HepG2 (cell line): ENCODE measurements around the gene ARG1. TPM values are rescaled to one million over a fixed set of nuclear protein-coding genes. Genes with fewer than 3 reads are reported as not detected.
A peak's percentile ranks its signal among the peaks of the same experiment; 100 is the strongest.

Experiments
- CBX5 ChIP-seq: sonication (generic); formaldehyde crosslinking; IDR thresholded peaks from 2 replicates; pipeline ENCODE4 v1.4.0; 2020; ENCODE audit warnings: missing genetic modification reagents, borderline replicate concordance
- MEF2D ChIP-seq: sonication (generic); formaldehyde crosslinking; IDR thresholded peaks from 2 replicates; pipeline ENCODE4 v1.5.1; 2020; ENCODE audit warnings: mild to moderate bottlenecking, missing genetic modification reagents
- NFYB ChIP-seq: sonication (generic); formaldehyde crosslinking; IDR thresholded peaks from 2 replicates; pipeline ENCODE4 v1.4.0; 2020; ENCODE audit warnings: missing genetic modification reagents
- TOPORS ChIP-seq: sonication (generic); formaldehyde crosslinking; IDR thresholded peaks from 2 replicates; pipeline ENCODE4 v1.8.0; 2023; ENCODE audit warnings: mild to moderate bottlenecking, missing genetic modification reagents
- ZNF3 ChIP-seq: IDR thresholded peaks from 2 replicates; pipeline ENCODE4 v1.7.0; 2017; ENCODE audit warnings: inconsistent platforms
- ZNF572 ChIP-seq: sonication (generic); formaldehyde crosslinking; IDR thresholded peaks from 2 replicates; pipeline ENCODE4 v1.5.1; 2020; ENCODE audit warnings: mild to moderate bottlenecking, missing genetic modification reagents
- ZNF574 ChIP-seq: sonication (generic); formaldehyde crosslinking; IDR thresholded peaks from 2 replicates; pipeline ENCODE4 v1.4.0; 2020; ENCODE audit warnings: missing genetic modification reagents
- polyA plus RNA-seq, 8 experiments: library from polyadenylated mRNA; depleted of rRNA in 3 of 8; stranded (reverse) in 7 of 8; unstranded in 1 of 8; fragments of >200 nt; fragmentation: Illumina TruSeq in 4 of 8; extraction: Trizol in 4 of 8; gene quantifications; 2 replicates each; pipeline versions ENCODE4 v1.2.1 to v1.2.3, GENCODE V29; 2011 to 2016; ENCODE audit warnings: low read depth in 4 of 8, missing spikeins in 1 of 8, mixed read lengths in 1 of 8; ENCODE audit not compliant: insufficient read depth in 1 of 8
- total RNA-seq, 5 experiments: library from RNA; depleted of rRNA; stranded (reverse); fragments of >200 nt; fragmentation: Illumina TruSeq; extraction: Trizol; gene quantifications; 2 replicates each; pipeline ENCODE4 v1.2.3, GENCODE V29; 2016; ENCODE audit warnings: low read depth in 1 of 5
- TF ChIP-seq, protein P1 (sequence below): IDR thresholded peaks from 2 replicates; pipeline ENCODE4 v1.6.1; 2016; ENCODE audit warnings: missing compliant biosample characterization, missing genetic modification reagents, borderline replicate concordance
- TF ChIP-seq, protein P2 (sequence below): sonication (generic); formaldehyde crosslinking; IDR thresholded peaks from 2 replicates; pipeline ENCODE4 v1.4.0; 2020; ENCODE audit warnings: mild to moderate bottlenecking, missing genetic modification reagents
- TF ChIP-seq, protein P3 (sequence below): sonication (generic); formaldehyde crosslinking; IDR thresholded peaks from 2 replicates; pipeline ENCODE4 v1.4.0; 2020; ENCODE audit warnings: missing genetic modification reagents
- TF ChIP-seq, protein P4 (sequence below): sonication (generic); formaldehyde crosslinking; IDR thresholded peaks from 2 replicates; pipeline ENCODE4 v1.8.0; 2022; ENCODE audit warnings: mild to moderate bottlenecking, missing genetic modification reagents

ARG1 gene
- total and polyA plus RNA-seq, 2 of the 13 experiments (the other 11 are each of a cell fraction or from before 2014, with no cell fraction given) = 2.2 to 11.2 TPM

GRCh38 chr6:131574133-131574532 is 1.1 kb downstream of the ARG1 start (continued):
- no peak for TF ChIP-seq ZNF572 (CRISPR knock-in tag)
- TF ChIP-seq TOPORS (CRISPR knock-in tag) = peak; percentile 86
- no peak for TF ChIP-seq ZNF3 (CRISPR knock-in tag)
- peak; percentile 75; the same call in 1 of the 2 replicates for TF ChIP-seq MEF2D (CRISPR knock-in tag)
- TF ChIP-seq, protein P1, sequence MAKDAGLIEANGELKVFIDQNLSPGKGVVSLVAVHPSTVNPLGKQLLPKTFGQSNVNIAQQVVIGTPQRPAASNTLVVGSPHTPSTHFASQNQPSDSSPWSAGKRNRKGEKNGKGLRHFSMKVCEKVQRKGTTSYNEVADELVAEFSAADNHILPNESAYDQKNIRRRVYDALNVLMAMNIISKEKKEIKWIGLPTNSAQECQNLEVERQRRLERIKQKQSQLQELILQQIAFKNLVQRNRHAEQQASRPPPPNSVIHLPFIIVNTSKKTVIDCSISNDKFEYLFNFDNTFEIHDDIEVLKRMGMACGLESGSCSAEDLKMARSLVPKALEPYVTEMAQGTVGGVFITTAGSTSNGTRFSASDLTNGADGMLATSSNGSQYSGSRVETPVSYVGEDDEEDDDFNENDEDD (CRISPR knock-in tag) = no peak
- TF ChIP-seq, protein P2, sequence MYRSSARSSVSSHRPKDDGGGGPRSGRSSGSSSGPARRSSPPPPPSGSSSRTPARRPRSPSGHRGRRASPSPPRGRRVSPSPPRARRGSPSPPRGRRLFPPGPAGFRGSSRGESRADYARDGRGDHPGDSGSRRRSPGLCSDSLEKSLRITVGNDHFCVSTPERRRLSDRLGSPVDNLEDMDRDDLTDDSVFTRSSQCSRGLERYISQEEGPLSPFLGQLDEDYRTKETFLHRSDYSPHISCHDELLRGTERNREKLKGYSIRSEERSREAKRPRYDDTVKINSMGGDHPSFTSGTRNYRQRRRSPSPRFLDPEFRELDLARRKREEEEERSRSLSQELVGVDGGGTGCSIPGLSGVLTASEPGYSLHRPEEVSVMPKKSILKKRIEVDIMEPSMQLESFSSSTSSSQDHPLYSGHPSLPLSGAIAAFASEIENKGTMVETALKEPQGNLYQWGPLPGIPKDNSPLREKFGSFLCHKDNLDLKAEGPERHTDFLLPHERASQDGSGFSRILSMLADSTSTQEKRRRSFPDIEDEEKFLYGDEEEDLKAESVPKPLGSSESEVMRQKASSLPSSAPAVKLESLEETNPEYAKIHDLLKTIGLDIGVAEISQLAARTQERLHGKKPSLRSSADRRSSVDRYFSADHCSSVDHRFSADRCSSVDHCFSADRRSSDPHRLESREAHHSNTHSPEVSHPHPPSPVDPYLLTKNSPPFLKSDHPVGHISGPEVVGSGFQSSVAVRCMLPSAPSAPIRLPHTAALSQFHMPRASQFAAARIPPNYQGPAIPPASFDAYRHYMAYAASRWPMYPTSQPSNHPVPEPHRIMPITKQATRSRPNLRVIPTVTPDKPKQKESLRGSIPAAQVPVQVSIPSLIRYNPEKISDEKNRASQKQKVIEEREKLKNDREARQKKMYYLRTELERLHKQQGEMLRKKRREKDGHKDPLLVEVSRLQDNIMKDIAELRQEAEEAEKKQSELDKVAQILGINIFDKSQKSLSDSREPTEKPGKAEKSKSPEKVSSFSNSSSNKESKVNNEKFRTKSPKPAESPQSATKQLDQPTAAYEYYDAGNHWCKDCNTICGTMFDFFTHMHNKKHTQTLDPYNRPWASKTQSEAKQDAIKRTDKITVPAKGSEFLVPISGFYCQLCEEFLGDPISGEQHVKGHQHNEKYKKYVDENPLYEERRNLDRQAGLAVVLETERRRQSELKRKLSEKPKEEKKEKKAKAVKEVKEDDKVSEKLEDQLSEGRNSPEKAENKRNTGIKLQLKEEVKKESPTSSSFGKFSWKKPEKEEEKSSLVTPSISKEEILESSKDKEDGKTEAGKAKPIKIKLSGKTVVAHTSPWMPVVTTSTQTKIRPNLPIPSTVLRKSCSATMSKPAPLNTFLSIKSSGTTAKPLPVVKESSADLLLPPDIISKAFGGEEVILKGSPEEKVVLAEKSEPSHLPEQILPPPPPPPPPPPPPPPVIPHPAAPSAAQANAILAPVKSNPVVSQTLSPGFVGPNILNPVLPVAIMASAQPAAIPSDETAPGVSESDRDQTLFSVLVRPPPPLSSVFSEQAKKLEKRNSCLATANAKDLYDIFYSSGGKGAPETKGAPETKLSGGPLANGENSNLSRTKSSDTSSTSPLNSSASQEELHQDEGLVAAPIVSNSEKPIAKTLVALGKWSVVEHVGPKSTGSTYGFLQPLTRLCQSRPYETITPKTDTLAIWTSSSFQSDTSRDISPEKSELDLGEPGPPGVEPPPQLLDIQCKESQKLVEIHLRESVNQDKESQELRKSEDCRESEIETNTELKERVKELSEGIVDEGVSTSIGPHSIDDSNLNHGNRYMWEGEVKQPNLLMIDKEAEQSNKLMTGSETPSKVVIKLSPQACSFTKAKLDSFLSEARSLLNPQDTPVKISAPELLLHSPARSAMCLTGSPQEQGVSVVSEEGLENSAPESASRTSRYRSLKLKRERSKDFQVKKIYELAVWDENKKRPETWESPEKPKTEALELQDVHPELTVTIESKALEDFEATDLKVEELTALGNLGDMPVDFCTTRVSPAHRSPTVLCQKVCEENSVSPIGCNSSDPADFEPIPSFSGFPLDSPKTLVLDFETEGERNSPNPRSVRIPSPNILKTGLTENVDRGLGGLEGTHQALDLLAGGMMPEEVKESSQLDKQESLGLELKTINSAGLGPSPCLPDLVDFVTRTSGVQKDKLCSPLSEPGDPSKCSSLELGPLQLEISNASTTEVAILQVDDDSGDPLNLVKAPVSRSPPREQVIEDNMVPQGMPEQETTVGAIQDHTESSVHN (CRISPR knock-in tag) = no peak
- TF ChIP-seq NFYB = no peak
- no peak; the same call in 1 of the 2 replicates for TF ChIP-seq ZNF574
- no peak for TF ChIP-seq CBX5 (CRISPR knock-in tag)
- TF ChIP-seq, protein P3, sequence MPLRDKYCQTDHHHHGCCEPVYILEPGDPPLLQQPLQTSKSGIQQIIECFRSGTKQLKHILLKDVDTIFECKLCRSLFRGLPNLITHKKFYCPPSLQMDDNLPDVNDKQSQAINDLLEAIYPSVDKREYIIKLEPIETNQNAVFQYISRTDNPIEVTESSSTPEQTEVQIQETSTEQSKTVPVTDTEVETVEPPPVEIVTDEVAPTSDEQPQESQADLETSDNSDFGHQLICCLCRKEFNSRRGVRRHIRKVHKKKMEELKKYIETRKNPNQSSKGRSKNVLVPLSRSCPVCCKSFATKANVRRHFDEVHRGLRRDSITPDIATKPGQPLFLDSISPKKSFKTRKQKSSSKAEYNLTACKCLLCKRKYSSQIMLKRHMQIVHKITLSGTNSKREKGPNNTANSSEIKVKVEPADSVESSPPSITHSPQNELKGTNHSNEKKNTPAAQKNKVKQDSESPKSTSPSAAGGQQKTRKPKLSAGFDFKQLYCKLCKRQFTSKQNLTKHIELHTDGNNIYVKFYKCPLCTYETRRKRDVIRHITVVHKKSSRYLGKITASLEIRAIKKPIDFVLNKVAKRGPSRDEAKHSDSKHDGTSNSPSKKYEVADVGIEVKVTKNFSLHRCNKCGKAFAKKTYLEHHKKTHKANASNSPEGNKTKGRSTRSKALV (CRISPR knock-in tag) = no peak
- TF ChIP-seq, protein P4, sequence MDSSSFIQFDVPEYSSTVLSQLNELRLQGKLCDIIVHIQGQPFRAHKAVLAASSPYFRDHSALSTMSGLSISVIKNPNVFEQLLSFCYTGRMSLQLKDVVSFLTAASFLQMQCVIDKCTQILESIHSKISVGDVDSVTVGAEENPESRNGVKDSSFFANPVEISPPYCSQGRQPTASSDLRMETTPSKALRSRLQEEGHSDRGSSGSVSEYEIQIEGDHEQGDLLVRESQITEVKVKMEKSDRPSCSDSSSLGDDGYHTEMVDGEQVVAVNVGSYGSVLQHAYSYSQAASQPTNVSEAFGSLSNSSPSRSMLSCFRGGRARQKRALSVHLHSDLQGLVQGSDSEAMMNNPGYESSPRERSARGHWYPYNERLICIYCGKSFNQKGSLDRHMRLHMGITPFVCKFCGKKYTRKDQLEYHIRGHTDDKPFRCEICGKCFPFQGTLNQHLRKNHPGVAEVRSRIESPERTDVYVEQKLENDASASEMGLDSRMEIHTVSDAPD = 0 out of 2 replicates have a peak, but pooled peaks have one; percentile 30
